Measurements from ENCODE around the gene PNKP. TPM values are rescaled to one million over a fixed set of nuclear protein-coding genes. Genes with fewer than 3 reads are reported as not detected.

PNKP gene
- total RNA-seq, 6 experiments from 2014 or later, result 39.7 to 48.7 (median 47.2) TPM

DNA sequence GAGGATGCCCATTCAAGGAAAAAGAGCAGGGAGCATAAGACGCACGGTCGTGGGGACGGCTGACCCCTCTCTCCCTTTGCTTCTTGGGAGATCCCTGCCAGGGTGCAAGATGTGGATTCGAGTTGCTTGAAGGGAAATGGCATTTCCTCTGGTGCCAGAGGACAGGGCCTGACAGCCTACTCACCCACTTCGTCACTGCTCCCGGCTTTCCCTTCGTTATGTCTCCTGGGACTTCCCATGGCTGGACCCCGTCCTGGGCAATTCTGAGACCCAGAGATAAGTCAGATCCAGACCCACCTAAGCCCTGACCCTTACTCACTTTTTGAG lies 11.3 kb upstream of the PNKP start:
- Mint-ChIP-seq H3K4me1 (ENCODE audit: low read depth) (peaks cover 23% of the 10 kb centered on the region), H3K4me3 (no peak overlapping the region), H3K36me3 (ENCODE audit: low read depth) (peaks cover 19% of the 10 kb centered on the region), H3K27me3 (ENCODE audit: insufficient read depth) (no peaks in the 10 kb centered on the region; the same call in none of the 2 replicates), H3K27ac (no peak overlapping the region), H3K9me3 (no peaks in the 10 kb centered on the region)
- TF ChIP-seq, protein P1, sequence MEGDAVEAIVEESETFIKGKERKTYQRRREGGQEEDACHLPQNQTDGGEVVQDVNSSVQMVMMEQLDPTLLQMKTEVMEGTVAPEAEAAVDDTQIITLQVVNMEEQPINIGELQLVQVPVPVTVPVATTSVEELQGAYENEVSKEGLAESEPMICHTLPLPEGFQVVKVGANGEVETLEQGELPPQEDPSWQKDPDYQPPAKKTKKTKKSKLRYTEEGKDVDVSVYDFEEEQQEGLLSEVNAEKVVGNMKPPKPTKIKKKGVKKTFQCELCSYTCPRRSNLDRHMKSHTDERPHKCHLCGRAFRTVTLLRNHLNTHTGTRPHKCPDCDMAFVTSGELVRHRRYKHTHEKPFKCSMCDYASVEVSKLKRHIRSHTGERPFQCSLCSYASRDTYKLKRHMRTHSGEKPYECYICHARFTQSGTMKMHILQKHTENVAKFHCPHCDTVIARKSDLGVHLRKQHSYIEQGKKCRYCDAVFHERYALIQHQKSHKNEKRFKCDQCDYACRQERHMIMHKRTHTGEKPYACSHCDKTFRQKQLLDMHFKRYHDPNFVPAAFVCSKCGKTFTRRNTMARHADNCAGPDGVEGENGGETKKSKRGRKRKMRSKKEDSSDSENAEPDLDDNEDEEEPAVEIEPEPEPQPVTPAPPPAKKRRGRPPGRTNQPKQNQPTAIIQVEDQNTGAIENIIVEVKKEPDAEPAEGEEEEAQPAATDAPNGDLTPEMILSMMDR (IDR thresholded peaks at IDR 0.05), result no peak
- no peak for DNase-seq

DNA sequence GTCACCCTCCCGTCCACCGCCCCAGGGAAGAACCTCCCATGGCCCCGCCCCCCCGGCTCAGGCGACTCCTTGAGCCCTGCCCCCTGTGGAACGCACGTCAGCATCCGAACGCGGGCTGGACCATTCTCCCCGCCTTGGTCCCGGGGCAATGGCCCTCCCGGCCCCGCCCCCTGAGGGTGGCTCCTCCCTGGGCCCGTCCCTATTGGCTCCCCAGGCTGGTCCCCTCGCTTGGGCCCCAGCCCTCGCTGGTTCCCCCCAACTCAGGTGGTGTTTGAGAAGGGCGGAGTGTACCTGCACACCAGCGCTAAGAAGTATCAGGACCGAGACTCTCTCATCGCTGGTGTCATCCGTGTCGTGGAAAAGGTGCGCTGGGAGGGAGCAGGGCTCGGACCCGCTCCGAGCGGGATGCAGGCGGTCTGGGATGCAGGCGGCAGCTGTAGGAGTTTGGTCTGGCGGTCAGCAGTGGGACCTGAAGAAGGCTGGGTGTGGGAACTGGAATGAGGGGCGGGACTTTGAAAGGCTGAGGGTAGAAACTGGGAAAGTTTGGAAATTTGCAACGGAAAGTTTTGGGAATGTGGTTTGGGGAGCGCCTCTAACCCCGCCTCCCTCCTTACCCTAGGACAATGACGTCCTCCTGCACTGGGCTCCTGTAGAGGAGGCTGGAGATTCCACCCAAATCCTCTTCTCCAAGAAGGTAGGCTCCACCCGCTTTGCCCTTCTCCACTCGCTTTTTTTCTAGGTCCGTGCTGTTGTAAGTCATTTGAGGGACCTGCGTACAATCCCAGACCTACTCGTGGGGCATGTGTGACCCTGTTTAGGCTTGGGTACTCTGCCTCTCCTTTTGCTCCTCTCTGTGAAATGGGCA lies 10.7 kb upstream of the PNKP start:
- Mint-ChIP-seq H3K36me3 (ENCODE audit: low read depth) (peaks cover 14% of the 10 kb centered on the region), H3K4me1 (ENCODE audit: low read depth) (peaks cover 23% of the 10 kb centered on the region), H3K27ac (no peak overlapping the region), H3K4me3 (no peak overlapping the region), H3K9me3 (no peaks in the 10 kb centered on the region), H3K27me3 (ENCODE audit: insufficient read depth) (no peaks in the 10 kb centered on the region; the same call in none of the 2 replicates)
- TF ChIP-seq, protein P1 (IDR thresholded peaks at IDR 0.05), result no peak
- peak; percentile 94 for DNase-seq

DNA sequence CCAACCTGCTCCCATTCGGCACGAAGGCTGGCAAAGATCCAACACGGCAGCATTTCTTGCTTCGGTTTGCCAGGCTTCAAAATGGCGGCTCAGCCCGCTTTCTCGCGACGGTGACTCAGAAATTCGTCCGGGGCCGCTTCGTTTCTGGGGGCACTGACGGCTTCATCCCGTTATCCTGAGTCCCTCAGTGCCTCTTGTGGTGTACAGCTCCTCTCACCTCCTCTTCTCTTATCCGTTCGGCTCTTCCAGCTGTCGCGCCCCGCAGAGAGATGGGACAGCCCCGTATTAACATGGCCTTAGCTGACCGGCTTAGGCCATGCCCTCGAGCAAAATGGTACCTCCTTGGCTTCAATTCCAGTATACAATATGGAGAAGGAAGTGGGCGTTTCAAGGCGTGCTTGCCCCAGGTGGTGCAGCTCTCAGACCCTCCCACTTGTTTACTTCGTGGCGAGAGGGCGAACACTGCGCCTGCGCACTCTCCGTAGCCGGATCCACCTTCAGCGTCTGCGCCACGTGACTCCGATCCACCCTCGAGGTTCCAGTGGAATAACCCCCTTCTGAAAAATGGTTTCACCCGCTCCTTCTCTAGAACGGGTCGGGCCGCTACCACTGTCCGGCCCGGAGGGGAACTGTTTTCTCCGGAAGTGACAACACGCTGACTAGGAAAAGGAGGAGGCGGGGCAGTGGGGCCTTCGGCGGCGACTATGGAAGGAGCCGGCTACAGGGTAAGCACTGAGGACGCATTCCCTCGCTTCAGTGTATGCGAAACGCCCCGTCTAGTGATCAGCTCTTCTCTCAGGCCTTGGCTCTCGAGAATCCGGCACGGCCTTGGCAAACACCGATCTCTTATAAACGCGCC lies 9.9 kb upstream of the PNKP start, which contains the start of the genes AKT1S1 and TBC1D17:
AKT1S1 (minus strand) TSS at position 336 of the 859 bp plus-strand sequence. CDS start 4,060 bp downstream, outside the sequence.
TBC1D17 (plus strand) TSS at position 683 of the 859 bp plus-strand sequence; CDS start at position 705, 22 bp downstream.
- H3K27ac Mint-ChIP-seq, result no peak within 1 kb of the TSS
- TF ChIP-seq, protein P1 (IDR thresholded peaks at IDR 0.05), result no peak
- H3K4me1 Mint-ChIP-seq (ENCODE audit: low read depth), result peaks cover 23% of the 10 kb centered on the region
- no peak within 1 kb of the TSS for H3K4me3 Mint-ChIP-seq
- no peaks in the 10 kb centered on the region; the same call in none of the 2 replicates for H3K27me3 Mint-ChIP-seq (ENCODE audit: insufficient read depth)
- H3K9me3 Mint-ChIP-seq, result no peaks in the 10 kb centered on the region
- H3K36me3 Mint-ChIP-seq (ENCODE audit: low read depth), result peaks cover 10% of the 10 kb centered on the region
- DNase-seq, result peak; percentile 100

DNA sequence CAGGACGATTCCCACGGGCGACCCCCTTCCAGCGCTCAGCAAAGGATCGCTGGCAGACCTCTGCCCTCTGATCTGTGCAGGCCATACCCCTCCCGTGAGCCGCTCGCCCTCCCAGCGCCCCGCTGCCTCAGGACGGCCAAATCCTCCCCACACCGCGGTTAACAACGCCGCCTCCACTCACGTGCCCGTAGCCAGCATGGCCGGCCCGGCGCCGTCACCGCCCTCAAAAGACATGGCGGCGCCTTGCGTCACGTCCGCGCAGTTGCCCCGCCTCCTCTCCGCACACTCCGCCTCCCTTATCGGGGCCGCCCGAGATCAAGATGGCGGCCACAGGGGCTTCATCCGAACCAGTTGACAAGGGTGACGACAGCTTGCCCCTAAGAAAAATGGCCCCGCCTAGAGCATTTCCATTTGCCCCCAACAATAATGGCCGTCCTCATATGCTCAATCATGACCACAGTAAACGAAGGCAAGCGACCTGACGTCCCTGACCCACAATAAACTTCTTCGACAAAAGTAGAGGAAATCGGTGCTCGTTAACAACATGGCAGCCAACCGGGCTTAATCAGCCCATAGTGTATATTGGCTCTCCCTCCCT lies 9.1 kb upstream of the PNKP start:
- no peak overlapping the region for H3K27ac Mint-ChIP-seq
- H3K4me3 Mint-ChIP-seq, result no peak overlapping the region
- H3K9me3 Mint-ChIP-seq, result no peaks in the 10 kb centered on the region
- H3K4me1 Mint-ChIP-seq (ENCODE audit: low read depth), result peaks cover 31% of the 10 kb centered on the region
- H3K36me3 Mint-ChIP-seq (ENCODE audit: low read depth), result peaks cover 10% of the 10 kb centered on the region
- DNase-seq, result peak; percentile 98
- TF ChIP-seq, protein P1 (IDR thresholded peaks at IDR 0.05), result no peak
- no peaks in the 10 kb centered on the region; the same call in none of the 2 replicates for H3K27me3 Mint-ChIP-seq (ENCODE audit: insufficient read depth)

DNA sequence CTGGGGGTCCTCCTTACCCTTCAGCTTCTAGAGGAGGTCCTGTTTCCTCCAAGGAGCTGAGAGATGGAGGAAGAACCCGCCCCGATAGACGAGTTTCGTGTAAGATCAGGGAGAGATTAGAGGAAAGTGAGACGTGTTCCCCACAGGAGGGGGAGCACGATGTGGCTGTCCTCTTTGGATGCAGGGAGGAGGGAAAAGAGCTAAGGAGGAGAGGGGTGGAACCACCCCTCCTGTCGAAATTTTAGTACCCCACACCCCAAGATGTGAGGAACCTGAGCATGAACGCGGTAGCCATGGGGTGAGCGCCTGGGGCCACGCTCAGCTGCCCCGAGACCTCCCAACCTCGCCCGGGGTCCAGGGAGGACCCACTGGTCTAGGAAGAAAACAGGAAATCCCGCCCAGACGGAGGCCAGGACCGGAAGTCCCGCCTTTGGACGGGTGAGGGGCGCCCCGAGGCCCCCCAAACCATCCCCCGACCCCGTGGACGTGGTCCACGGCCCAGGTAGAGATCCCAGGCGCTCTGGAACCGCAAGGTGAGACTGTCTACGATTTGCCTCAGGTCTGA lies 8.6 kb upstream of the PNKP start:
- Mint-ChIP-seq H3K36me3 (ENCODE audit: low read depth) (peaks cover 6% of the 10 kb centered on the region), H3K4me3 (no peak overlapping the region), H3K27me3 (ENCODE audit: insufficient read depth) (no peaks in the 10 kb centered on the region; the same call in none of the 2 replicates), H3K9me3 (no peaks in the 10 kb centered on the region), H3K4me1 (ENCODE audit: low read depth) (peaks cover 31% of the 10 kb centered on the region), H3K27ac (no peak overlapping the region)
- TF ChIP-seq, protein P1 (IDR thresholded peaks at IDR 0.05), result no peak
- no peak for DNase-seq

All from HFFc6 (cell line).